ENCODE data around the gene TMEM17.

GRCh38 chr2:62474176-62474575 is 31.8 kb downstream of the TMEM17 start:
- no peak for TF ChIP-seq CTCF (IDR thresholded peaks at IDR 0.05 in 2 of 3, conservative IDR thresholded peaks at IDR 0.05 in 1 of 3; ENCODE audit: borderline replicate concordance in 1 of 3, insufficient read depth in 1 of 3, low read depth in 2 of 3, low read length in 2 of 3)
- no peak for TF ChIP-seq YY1 (IDR thresholded peaks at IDR 0.05; ENCODE audit: extremely low read depth, insufficient replicate concordance, low read depth, low read length)
- TF ChIP-seq POLR2AphosphoS5 (IDR thresholded peaks at IDR 0.05; ENCODE audit: low read depth, low read length), result no peak
- TF ChIP-seq, protein P1, sequence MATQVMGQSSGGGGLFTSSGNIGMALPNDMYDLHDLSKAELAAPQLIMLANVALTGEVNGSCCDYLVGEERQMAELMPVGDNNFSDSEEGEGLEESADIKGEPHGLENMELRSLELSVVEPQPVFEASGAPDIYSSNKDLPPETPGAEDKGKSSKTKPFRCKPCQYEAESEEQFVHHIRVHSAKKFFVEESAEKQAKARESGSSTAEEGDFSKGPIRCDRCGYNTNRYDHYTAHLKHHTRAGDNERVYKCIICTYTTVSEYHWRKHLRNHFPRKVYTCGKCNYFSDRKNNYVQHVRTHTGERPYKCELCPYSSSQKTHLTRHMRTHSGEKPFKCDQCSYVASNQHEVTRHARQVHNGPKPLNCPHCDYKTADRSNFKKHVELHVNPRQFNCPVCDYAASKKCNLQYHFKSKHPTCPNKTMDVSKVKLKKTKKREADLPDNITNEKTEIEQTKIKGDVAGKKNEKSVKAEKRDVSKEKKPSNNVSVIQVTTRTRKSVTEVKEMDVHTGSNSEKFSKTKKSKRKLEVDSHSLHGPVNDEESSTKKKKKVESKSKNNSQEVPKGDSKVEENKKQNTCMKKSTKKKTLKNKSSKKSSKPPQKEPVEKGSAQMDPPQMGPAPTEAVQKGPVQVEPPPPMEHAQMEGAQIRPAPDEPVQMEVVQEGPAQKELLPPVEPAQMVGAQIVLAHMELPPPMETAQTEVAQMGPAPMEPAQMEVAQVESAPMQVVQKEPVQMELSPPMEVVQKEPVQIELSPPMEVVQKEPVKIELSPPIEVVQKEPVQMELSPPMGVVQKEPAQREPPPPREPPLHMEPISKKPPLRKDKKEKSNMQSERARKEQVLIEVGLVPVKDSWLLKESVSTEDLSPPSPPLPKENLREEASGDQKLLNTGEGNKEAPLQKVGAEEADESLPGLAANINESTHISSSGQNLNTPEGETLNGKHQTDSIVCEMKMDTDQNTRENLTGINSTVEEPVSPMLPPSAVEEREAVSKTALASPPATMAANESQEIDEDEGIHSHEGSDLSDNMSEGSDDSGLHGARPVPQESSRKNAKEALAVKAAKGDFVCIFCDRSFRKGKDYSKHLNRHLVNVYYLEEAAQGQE (IDR thresholded peaks at IDR 0.05; ENCODE audit: low read depth), result no peak
- no peak for TF ChIP-seq POLR2A (IDR thresholded peaks at IDR 0.05; ENCODE audit: borderline replicate concordance, extremely low read depth, insufficient read depth, insufficient read length)
- no peak for TF ChIP-seq SRF (IDR thresholded peaks at IDR 0.05; ENCODE audit: low read depth)
- no peak for TF ChIP-seq JUND (IDR thresholded peaks at IDR 0.05)
- TF ChIP-seq RAD21 (IDR thresholded peaks at IDR 0.05; ENCODE audit: low read depth), result no peak
- no peak for TF ChIP-seq EZH2phosphoT487 (IDR thresholded peaks at IDR 0.05; ENCODE audit: borderline replicate concordance)
- no peak for TF ChIP-seq EZH2 (IDR thresholded peaks at IDR 0.05)
